ENCODE data around the gene FOXL2NB. TPM values are rescaled to one million over a fixed set of nuclear protein-coding genes. Genes with fewer than 3 reads are reported as not detected.

FOXL2NB gene
- total RNA-seq, 1 experiment from 2014 or later = 0.35 TPM

GRCh38 chr3:138987181-138987580 lies 40.2 kb downstream of the FOXL2NB start:
- TF ChIP-seq CTCF (IDR thresholded peaks at IDR 0.05; ENCODE audit: unreplicated experiment) = no peak
- no peaks in the 10 kb centered on the region for H3K4me1 Mint-ChIP-seq (ENCODE audit: low read depth, unreplicated experiment)
- no peaks in the 10 kb centered on the region for H3K36me3 Mint-ChIP-seq (ENCODE audit: insufficient read depth, unreplicated experiment)
- intact Hi-C loops (cut with micrococcal nuclease; ENCODE audit: unreplicated experiment) = no loop called here
- peaks cover 36% of the 10 kb centered on the region for H3K27me3 Mint-ChIP-seq (ENCODE audit: unreplicated experiment)
- CTCF ChIA-PET = interaction anchor here (1.5 kb wide), 1 partner anchor 13 kb away, joined by 7 read pairs; no protein-coding TSS in a partner anchor
- no peaks in the 10 kb centered on the region for H3K9me3 Mint-ChIP-seq (ENCODE audit: low read depth, unreplicated experiment)
- DNase-seq = no peak
- H3K27ac Mint-ChIP-seq (ENCODE audit: unreplicated experiment) = no peak overlapping the region
- no TSS peak for BruUV-seq (replicated peaks)
- no peak overlapping the region for H3K4me3 Mint-ChIP-seq (ENCODE audit: low read depth, unreplicated experiment)

GRCh38 chr3:138995706-138996105 lies 48.7 kb downstream of the FOXL2NB start:
- peaks cover 3% of the 10 kb centered on the region for H3K9me3 Mint-ChIP-seq (ENCODE audit: low read depth, unreplicated experiment)
- H3K36me3 Mint-ChIP-seq (ENCODE audit: insufficient read depth, unreplicated experiment) = no peaks in the 10 kb centered on the region
- no peaks in the 10 kb centered on the region for H3K4me1 Mint-ChIP-seq (ENCODE audit: low read depth, unreplicated experiment)
- no peak overlapping the region for H3K27ac Mint-ChIP-seq (ENCODE audit: unreplicated experiment)
- CTCF ChIA-PET = no interaction called here
- BruUV-seq (replicated peaks) = no TSS peak
- no peak overlapping the region for H3K4me3 Mint-ChIP-seq (ENCODE audit: low read depth, unreplicated experiment)
- intact Hi-C loops (cut with micrococcal nuclease; ENCODE audit: unreplicated experiment) = no loop called here
- peaks cover 49% of the 10 kb centered on the region for H3K27me3 Mint-ChIP-seq (ENCODE audit: unreplicated experiment)
- no peak for TF ChIP-seq CTCF (IDR thresholded peaks at IDR 0.05; ENCODE audit: unreplicated experiment)
- no peak for DNase-seq

Other genes with a start within 250 kb of the FOXL2NB start
- gene PIK3CB, start 112.3 kb upstream of the FOXL2NB start, total RNA-seq (2022) = 52.6 and 59.3 TPM in 2 replicates
- 0.42 and 0.86 TPM in 2 replicates for gene FOXL2, start 80 bp upstream of the FOXL2NB start, total RNA-seq (2022)
- gene PRR23A, start 59.1 kb downstream of the FOXL2NB start, total RNA-seq (2022) = not detected in 2 replicates
- gene PRR23B, start 73.7 kb downstream of the FOXL2NB start, total RNA-seq (2022) = not detected in 2 replicates
- not detected in 2 replicates for gene PRR23C, start 97.7 kb downstream of the FOXL2NB start, total RNA-seq (2022)